ENCODE results near the gene TJP3.

Gene TJP3

DNA sequence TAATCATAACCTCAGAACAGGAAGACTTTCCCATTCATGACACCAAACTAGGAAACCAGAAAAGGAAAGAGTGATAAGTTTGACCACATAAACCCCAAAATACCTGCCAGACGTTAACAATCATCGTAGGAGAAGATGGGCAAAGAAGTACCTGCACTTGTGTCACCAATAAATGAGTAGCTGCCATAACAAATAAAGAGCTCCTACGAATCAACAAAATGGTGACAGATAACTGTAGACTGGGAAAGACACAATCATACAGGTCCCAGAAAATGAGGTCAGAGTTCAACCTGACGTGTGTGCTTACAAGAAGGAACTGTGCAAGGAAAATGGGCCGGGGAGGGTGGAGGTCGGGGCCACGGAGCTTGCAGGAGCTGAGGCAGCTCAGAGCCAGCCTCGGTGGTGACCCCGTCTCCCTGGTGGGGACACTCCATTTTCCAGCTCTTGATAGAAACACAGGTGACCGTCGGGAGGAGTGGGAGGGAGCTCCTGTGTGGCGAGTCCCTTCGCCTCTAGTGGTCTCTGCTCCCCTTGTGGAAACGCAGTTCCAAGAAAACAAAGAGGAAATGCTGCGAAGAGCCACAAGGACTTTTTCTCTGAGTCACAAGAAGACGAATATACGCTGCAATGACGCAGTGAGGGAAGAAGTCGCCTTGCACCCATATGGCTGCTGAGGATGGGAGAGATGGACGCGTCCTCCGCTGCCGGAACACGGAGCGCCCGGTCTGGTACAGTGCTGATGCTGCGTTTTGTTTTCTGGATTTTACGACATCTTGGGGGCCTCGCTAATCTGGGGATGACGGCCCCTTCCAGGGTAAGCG is 17.4 kb upstream of the TJP3 start:
- DNase-seq (ENCODE audit: insufficient read length, low spot score) (no peak), FAIRE-seq (no peak)

DNA sequence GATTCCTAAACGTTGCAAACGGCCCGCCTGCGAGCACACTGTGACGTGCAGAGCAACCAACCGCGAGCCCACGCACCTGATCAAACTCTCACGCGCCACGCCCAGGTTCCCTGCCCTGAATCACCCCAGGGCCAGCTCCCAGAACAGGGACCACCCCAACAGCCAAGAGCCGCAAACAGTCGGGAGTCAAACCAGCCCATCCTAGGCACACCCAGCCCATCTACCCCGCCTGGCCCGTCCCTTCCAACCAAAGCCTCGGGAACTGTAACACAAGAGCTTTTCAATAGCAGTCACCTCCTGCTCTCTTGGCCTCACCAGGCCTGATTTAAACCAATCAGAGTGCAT is 16.8 kb upstream of the TJP3 start:
- FAIRE-seq (no peak), DNase-seq (ENCODE audit: insufficient read length, low spot score) (no peak)

- DNase-seq (ENCODE audit: insufficient read length, low spot score) (no peak), FAIRE-seq (no peak)
Measured at GRCh38 chr19:3691726-3692125, 16.5 kb upstream of the TJP3 start.

- FAIRE-seq: no peak
- DNase-seq (ENCODE audit: insufficient read length, low spot score): no peak
Measured at GRCh38 chr19:3692141-3693024, 15.8 kb upstream of the TJP3 start.

DNA sequence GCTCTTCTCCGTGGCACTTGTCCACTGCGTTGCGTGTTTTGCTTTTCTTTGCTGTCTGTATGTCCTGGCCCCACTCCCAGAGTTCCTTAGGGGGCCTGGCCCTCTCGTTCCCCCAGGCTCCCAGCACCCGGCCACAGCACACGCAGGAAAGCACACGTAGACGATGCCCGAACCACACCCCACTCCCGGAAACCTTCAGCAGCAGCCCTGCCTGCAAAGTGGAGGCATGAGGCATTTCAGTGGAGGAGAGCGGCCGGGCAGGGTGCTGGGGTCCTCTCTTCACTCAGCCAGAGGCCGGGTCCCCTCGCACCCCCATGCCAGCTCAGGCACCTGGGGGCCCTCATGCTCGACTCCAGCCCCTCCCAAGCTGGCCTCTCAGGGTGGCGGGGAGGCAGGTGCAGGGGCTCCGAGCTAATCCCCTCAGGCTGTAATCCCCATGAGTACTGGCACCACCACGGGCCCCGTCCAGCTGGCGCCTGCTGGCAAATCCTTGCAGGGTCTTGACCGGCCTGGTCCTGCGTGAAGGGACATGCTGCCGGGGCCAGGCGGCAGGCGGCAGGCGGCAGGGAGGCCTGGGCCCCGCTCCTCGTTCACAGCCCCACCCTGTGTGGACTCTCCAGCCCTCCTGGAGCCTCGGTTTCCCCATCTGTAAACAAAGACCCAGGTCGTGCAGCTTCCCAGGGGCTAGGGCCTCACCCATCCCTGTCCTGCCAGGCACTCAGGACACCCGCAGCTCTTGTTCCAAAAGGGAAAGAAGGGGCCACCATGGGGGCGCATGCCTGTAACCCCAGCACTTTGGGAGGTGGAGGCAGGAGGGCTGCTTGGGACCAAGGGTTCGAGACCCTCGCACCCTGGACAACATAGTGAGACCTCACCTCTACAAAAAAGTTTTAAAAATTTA is 14.9 kb upstream of the TJP3 start:
- DNase-seq (ENCODE audit: insufficient read length, low spot score): no peak
- no peak for FAIRE-seq

GRCh38 chr19:3694361-3695123 is 13.6 kb upstream of the TJP3 start:
- DNase-seq (ENCODE audit: insufficient read length, low spot score) (no peak), FAIRE-seq (no peak)

- no peak for DNase-seq (ENCODE audit: insufficient read length, low spot score)
- FAIRE-seq: no peak
Measured at GRCh38 chr19:3695124-3695733, 13.0 kb upstream of the TJP3 start.

DNA sequence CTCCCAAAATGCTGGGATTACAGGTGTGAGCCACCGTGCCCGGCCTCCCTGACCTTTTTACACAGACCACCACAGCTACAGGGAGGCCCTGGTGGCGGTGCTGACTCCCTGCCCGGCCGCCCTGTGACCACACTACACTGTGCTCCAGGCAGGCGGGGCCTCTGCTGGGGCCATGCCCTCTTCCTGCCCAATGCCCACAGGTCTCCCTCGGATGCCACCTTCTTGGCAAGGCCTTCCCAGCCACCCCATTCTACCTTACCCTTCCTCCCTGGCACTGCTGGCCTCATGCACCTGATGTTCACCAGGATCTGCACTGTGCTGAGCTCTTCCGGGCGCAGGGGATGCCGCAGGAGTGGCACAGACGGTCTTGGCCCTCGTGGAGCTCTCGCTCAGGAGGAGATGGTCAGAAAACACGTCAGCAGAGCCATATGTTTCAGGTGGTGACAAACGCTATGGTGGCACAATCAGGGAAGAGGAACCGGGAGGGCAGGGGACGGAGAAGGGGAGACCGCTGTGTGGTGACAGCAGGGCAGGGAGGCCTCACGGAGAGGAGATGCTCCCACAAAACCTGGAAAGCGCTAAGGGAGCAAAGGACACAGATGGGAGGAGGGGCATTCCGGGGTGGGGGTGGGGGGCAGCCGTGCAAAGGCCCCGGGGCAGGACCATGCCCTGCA is 12.1 kb upstream of the TJP3 start:
- DNase-seq (ENCODE audit: insufficient read length, low spot score): no peak
- FAIRE-seq: no peak

- DNase-seq (ENCODE audit: insufficient read length, low spot score) (no peak), FAIRE-seq (no peak)
Measured at GRCh38 chr19:3696660-3696995, 11.6 kb upstream of the TJP3 start.

- FAIRE-seq (no peak), DNase-seq (ENCODE audit: insufficient read length, low spot score) (no peak)
Measured at GRCh38 chr19:3697094-3697493, 11.1 kb upstream of the TJP3 start.

DNA sequence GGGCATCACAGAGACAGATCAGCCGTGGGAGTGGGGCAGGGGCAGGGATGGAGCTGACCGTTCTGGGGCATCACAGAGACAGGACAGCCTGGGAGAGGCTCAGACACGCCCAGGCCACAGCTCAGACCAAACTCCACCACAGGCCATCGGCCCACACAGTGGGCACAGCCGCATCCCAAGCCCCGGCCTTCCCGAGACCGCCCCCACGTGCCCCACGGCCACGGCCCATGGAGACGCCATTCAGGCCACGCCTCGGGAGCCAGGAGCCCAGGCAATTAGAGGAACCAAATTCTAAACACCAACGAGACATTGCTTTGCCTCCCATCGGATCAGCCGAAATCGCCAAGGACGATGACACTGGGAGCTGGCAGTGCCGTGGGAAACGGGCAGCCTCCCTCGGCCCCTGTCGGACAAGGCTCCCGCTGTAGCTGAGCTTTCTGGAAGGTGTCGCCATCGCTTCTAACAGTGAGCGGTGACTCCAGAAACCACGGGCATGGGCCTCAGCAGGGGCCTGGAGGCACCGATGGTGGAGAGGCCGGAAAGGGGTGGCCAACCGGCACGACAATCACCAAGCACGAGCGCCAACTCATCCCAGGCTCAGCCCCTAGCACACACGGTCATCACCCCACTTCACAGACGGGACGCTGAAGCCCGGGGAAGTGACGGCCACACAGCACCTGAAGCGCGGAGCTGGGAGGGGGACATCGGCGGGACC is 10.4 kb upstream of the TJP3 start:
- DNase-seq (ENCODE audit: insufficient read length, low spot score) (no peak), FAIRE-seq (no peak)

GRCh38 chr19:3698386-3698950 is 9.7 kb upstream of the TJP3 start:
- FAIRE-seq (no peak), DNase-seq (ENCODE audit: insufficient read length, low spot score) (no peak)

- FAIRE-seq: peak; percentile 80
- peak; percentile 75 for DNase-seq (ENCODE audit: insufficient read length, low spot score)
Measured at GRCh38 chr19:3698974-3699740, 9.0 kb upstream of the TJP3 start.

DNA sequence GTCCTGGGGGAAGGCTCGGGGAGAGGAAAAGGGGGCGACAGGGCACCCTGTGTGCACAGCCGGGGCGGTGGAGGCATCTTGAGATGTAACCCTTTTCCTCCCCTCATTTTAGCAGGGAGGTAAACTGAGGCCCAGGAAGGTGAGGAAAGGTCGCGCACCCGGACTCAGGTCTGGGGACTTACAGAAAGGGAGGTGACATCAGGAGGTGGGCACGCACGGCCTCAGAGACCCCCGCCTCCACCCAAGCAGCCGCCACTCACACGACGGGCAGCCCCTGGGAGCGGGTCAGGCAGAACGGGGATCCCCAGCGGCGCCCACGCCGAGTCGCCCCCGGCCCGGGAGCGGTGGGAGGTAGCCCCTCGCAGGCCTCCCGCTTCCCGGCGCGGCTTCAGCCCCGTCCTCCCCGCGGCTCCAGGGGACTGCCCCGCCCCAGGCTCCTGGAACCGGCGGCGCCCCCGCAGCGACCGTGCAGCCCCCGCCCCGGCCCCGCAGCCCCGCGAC is 8.4 kb upstream of the TJP3 start:
- FAIRE-seq (no peak), DNase-seq (ENCODE audit: insufficient read length, low spot score) (no peak)

- DNase-seq (ENCODE audit: insufficient read length, low spot score) (peak; percentile 97), FAIRE-seq (peak; percentile 90)
Measured at GRCh38 chr19:3700242-3701032, 7.7 kb upstream of the TJP3 start, which contains the start of gene PIP5K1C. Gene PIP5K1C, minus strand, starts transcription at chr19:3700468. Its CDS starts 78 bp downstream, at chr19:3700390.

- no peak for DNase-seq (ENCODE audit: insufficient read length, low spot score)
- no peak for FAIRE-seq
Measured at GRCh38 chr19:3701200-3701599, 7.0 kb upstream of the TJP3 start.

DNA sequence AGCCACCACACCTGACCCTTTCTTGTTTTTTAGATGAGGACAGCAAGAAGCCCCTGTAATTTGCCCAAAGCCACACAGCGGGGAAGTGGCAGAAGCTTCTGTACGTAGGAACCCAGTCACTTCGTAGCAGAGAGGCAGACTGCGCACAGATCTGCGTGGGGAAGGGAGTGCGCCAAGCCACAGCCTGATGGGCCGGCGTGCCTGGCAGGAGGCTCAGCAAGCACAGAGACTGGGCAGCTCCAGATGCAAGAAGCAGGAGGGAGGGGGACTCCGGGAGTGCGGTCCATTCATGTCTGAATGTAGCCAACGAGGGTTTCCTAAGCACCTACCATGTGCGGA is 347 bp upstream of the TJP3 start:
- DNase-seq (ENCODE audit: insufficient read length, low spot score) (no peak), FAIRE-seq (no peak)
